ENCODE results near the gene MRTFA. TPM values are rescaled to one million over a fixed set of nuclear protein-coding genes. Genes with fewer than 3 reads are reported as not detected.

Gene MRTFA
- total RNA-seq, 1 donor from 2014 or later, result 26.4 TPM

GRCh38 chr22:40491990-40492631, 144.4 kb downstream of the MRTFA start:
- DNase-seq (no peak), ATAC-seq (ENCODE audit: poor library complexity) (peak; percentile 95)
- intact Hi-C loops (cut with DNase I), result no loop called here

GRCh38 chr22:40487663-40488249, 148.8 kb downstream of the MRTFA start:
- ATAC-seq (ENCODE audit: poor library complexity) (no peak), DNase-seq (no peak)
- intact Hi-C loops (cut with DNase I), result loop anchor here (10.0 kb wide), 1 partner anchor 53 kb away; no protein-coding TSS in a partner anchor

- no peak for ATAC-seq (ENCODE audit: poor library complexity)
- no peak for DNase-seq
- intact Hi-C loops (cut with DNase I), result loop anchor here (10.0 kb wide), 1 partner anchor 52 kb away; no protein-coding TSS in a partner anchor
Measured at GRCh38 chr22:40486962-40487602, 149.4 kb downstream of the MRTFA start.

- intact Hi-C loops (cut with DNase I), result loop anchor here (10.0 kb wide), 1 partner anchor 51 kb away; no protein-coding TSS in a partner anchor
- ATAC-seq (ENCODE audit: poor library complexity) (peak; percentile 47), DNase-seq (no peak)
Measured at GRCh38 chr22:40485813-40486667, 150.5 kb downstream of the MRTFA start.

- ATAC-seq (ENCODE audit: poor library complexity) (peak; percentile 46), DNase-seq (no peak)
- intact Hi-C loops (cut with DNase I), result loop anchor here (10.0 kb wide), 1 partner anchor 50 kb away; no protein-coding TSS in a partner anchor
Measured at GRCh38 chr22:40484906-40485669, 151.4 kb downstream of the MRTFA start.

- intact Hi-C loops (cut with DNase I), result loop anchor here (10.0 kb wide), 1 partner anchor 48 kb away; no protein-coding TSS in a partner anchor
- DNase-seq, result no peak
- ATAC-seq (ENCODE audit: poor library complexity), result no peak
Measured at GRCh38 chr22:40482886-40483285, 153.6 kb downstream of the MRTFA start.

- ATAC-seq (ENCODE audit: poor library complexity) (no peak), DNase-seq (no peak)
- intact Hi-C loops (cut with DNase I), result loop anchor here (10.0 kb wide), 1 partner anchor 48 kb away; no protein-coding TSS in a partner anchor
Measured at GRCh38 chr22:40482391-40482790, 154.1 kb downstream of the MRTFA start.

- ATAC-seq (ENCODE audit: poor library complexity) (no peak), DNase-seq (no peak)
- intact Hi-C loops (cut with DNase I), result loop anchor here (10.0 kb wide), 1 partner anchor 46 kb away; no protein-coding TSS in a partner anchor
Measured at GRCh38 chr22:40480996-40481395, 155.5 kb downstream of the MRTFA start.

GRCh38 chr22:40479887-40480538, 156.5 kb downstream of the MRTFA start:
- ATAC-seq (ENCODE audit: poor library complexity) (no peak), DNase-seq (no peak)
- intact Hi-C loops (cut with DNase I), result loop anchor here (10.0 kb wide), 1 partner anchor 45 kb away; no protein-coding TSS in a partner anchor

- intact Hi-C loops (cut with DNase I), result no loop called here
Measured at GRCh38 chr22:40479126-40479800, 157.3 kb downstream of the MRTFA start.

GRCh38 chr22:40478338-40479125, 158.0 kb downstream of the MRTFA start:
- intact Hi-C loops (cut with DNase I), result no loop called here
- DNase-seq, result no peak
- ATAC-seq (ENCODE audit: poor library complexity), result no peak

More at GRCh38 chr22:40479126-40479800, 157.3 kb downstream of the MRTFA start:
- ATAC-seq (ENCODE audit: poor library complexity) (no peak), DNase-seq (no peak)

- ATAC-seq (ENCODE audit: poor library complexity), result no peak
- intact Hi-C loops (cut with DNase I), result no loop called here
- no peak for DNase-seq
Measured at GRCh38 chr22:40477683-40478337, 158.7 kb downstream of the MRTFA start.

GRCh38 chr22:40476341-40476740, 160.2 kb downstream of the MRTFA start:
- intact Hi-C loops (cut with DNase I), result no loop called here
- DNase-seq (no peak), ATAC-seq (ENCODE audit: poor library complexity) (no peak)

- DNase-seq (no peak), ATAC-seq (ENCODE audit: poor library complexity) (no peak)
- intact Hi-C loops (cut with DNase I), result no loop called here
Measured at GRCh38 chr22:40473703-40474102, 162.8 kb downstream of the MRTFA start.

- ATAC-seq (ENCODE audit: poor library complexity), result no peak
- DNase-seq, result no peak
- intact Hi-C loops (cut with DNase I), result no loop called here
Measured at GRCh38 chr22:40472579-40472978, 163.9 kb downstream of the MRTFA start.

- ATAC-seq (ENCODE audit: poor library complexity) (no peak), DNase-seq (no peak)
- intact Hi-C loops (cut with DNase I), result no loop called here
Measured at GRCh38 chr22:40472051-40472450, 164.5 kb downstream of the MRTFA start.

Data from Right ventricle myocardium superior (tissue), 1 donor.